C4-2B (cell line): ENCODE results near the gene SMIM5.

Source experiments
- CTCF ChIP-seq: fragments of 450-650 bp; conservative IDR thresholded peaks from 2 replicates; pipeline ENCODE4 v1.5.1; 2017; ENCODE audit warnings: mild to moderate bottlenecking
- ZFX ChIP-seq: fragments of 450-650 bp; IDR thresholded peaks from 2 replicates; pipeline ENCODE4 v1.6.1; 2017

- no peak for TF ChIP-seq CTCF
- no peak for TF ChIP-seq ZFX
Observed at GRCh38 chr17:75662511-75662910, 29.3 kb downstream of the SMIM5 start.
